NCI-H345 (cell line): ENCODE measurements around the gene HMGXB3.

Experiments
- DNase-seq: peaks from one replicate; lab custom pipeline; 2025; lab: John Stamatoyannopoulos, UW

Gene HMGXB3

GRCh38 chr5:149982505-149982904 lies 18.0 kb upstream of the HMGXB3 start:
- DNase-seq: no peak

GRCh38 chr5:149988126-149988525 lies 12.4 kb upstream of the HMGXB3 start:
- no peak for DNase-seq

- DNase-seq: peak; percentile 81
Observed at GRCh38 chr5:149990518-149991376, 9.8 kb upstream of the HMGXB3 start.

- DNase-seq: no peak
Observed at GRCh38 chr5:149993471-149993870, 7.1 kb upstream of the HMGXB3 start.

GRCh38 chr5:149995385-149996204 lies 4.9 kb upstream of the HMGXB3 start:
- DNase-seq: no peak

GRCh38 chr5:149996205-149996890 lies 4.2 kb upstream of the HMGXB3 start:
- no peak for DNase-seq

- no peak for DNase-seq
Observed at GRCh38 chr5:149998281-149998680, 2.3 kb upstream of the HMGXB3 start.

GRCh38 chr5:149999359-149999758 lies 1.2 kb upstream of the HMGXB3 start:
- DNase-seq: no peak

GRCh38 chr5:149999866-150000255 lies 678 bp upstream of the HMGXB3 start:
- no peak for DNase-seq

- peak; percentile 18 for DNase-seq
Observed at GRCh38 chr5:150000990-150001659, 586 bp downstream of the HMGXB3 start.

- peak; percentile 29 for DNase-seq
Observed at GRCh38 chr5:150001660-150002486, 1.3 kb downstream of the HMGXB3 start.

GRCh38 chr5:150006318-150006717 lies 5.8 kb downstream of the HMGXB3 start:
- no peak for DNase-seq

- no peak for DNase-seq
Observed at GRCh38 chr5:150007050-150007449, 6.5 kb downstream of the HMGXB3 start.

- no peak for DNase-seq
Observed at GRCh38 chr5:150009671-150010387, 9.3 kb downstream of the HMGXB3 start.

- DNase-seq: no peak
Observed at GRCh38 chr5:150013931-150014330, 13.4 kb downstream of the HMGXB3 start.

GRCh38 chr5:150014456-150014855 lies 13.9 kb downstream of the HMGXB3 start:
- no peak for DNase-seq

GRCh38 chr5:150015415-150015814 lies 14.9 kb downstream of the HMGXB3 start:
- no peak for DNase-seq

- DNase-seq: no peak
Observed at GRCh38 chr5:150016537-150016936, 16.0 kb downstream of the HMGXB3 start.

- no peak for DNase-seq
Observed at GRCh38 chr5:150017226-150018005, 16.9 kb downstream of the HMGXB3 start.

- no peak for DNase-seq
Observed at GRCh38 chr5:150020249-150020648, 19.7 kb downstream of the HMGXB3 start.
